Astrocyte (in vitro differentiated cells and primary cell): ENCODE measurements around the gene TCTA. TPM values are rescaled to one million over a fixed set of nuclear protein-coding genes. Genes with fewer than 3 reads are reported as not detected.

Source experiments
- DNase-seq: peaks from one replicate; pipeline ENCODE4 v3.0.0-alpha.2; 2010; ENCODE audit warnings: low read depth
- FAIRE-seq: peaks from 2 replicates; lab custom pipeline; 2011; peaks lifted over from hg19 to GRCh38; lab: Jason Lieb, UNC
- H2AFZ ChIP-seq: 2 replicates; pipeline ENCODE4 v1.6.0; 2012; ENCODE audit warnings: low read depth, low read length, inconsistent platforms
- H3K27ac ChIP-seq: 2 replicates; pipeline ENCODE4 v1.5.1; 2011; ENCODE audit warnings: low read depth, low read length, inconsistent platforms
- H3K27me3 ChIP-seq: 2 replicates; pipeline ENCODE4 v1.6.0; 2011; ENCODE audit warnings: low read length, inconsistent platforms; ENCODE audit not compliant: insufficient read depth
- H3K36me3 ChIP-seq: 2 replicates; pipeline ENCODE4 v1.5.1; 2011; ENCODE audit warnings: low read length, inconsistent platforms; ENCODE audit not compliant: insufficient read depth
- H3K4me1 ChIP-seq: 2 replicates; pipeline ENCODE4 v1.5.1; 2011; ENCODE audit warnings: low read length, inconsistent platforms; ENCODE audit not compliant: insufficient read depth
- H3K4me2 ChIP-seq: 2 replicates; pipeline ENCODE4 v1.6.0; 2012; ENCODE audit warnings: low read length, inconsistent platforms
- H3K4me3 ChIP-seq: 2 replicates; pipeline ENCODE4 v1.5.1; 2011; ENCODE audit warnings: low read depth, mild to moderate bottlenecking, low read length, inconsistent platforms; ENCODE audit not compliant: insufficient read depth
- H3K79me2 ChIP-seq: 2 replicates; pipeline ENCODE4 v1.6.0; 2012; ENCODE audit warnings: mild to moderate bottlenecking, low read length, inconsistent platforms; ENCODE audit not compliant: insufficient read depth
- H3K9ac ChIP-seq: 2 replicates; pipeline ENCODE4 v1.6.0; 2012; ENCODE audit warnings: mild to moderate bottlenecking, low read length, inconsistent platforms
- H3K9me3 ChIP-seq: 2 replicates; pipeline ENCODE4 v1.5.1; 2012; ENCODE audit warnings: low read depth, mild to moderate bottlenecking, low read length, inconsistent platforms; ENCODE audit not compliant: insufficient read depth
- H4K20me1 ChIP-seq: 2 replicates; pipeline ENCODE4 v1.6.0; 2012; ENCODE audit warnings: low read length, inconsistent platforms; ENCODE audit not compliant: insufficient read depth
- H3K27ac Mint-ChIP-seq: one replicate; pipeline ENCODE4 v1.8.0; 2021; ENCODE audit warnings: mild to moderate bottlenecking, mixed read lengths; ENCODE audit not compliant: unreplicated experiment
- H3K27me3 Mint-ChIP-seq: one replicate; pipeline ENCODE4 v1.8.0; 2021; ENCODE audit warnings: low read depth, mixed read lengths; ENCODE audit not compliant: unreplicated experiment
- H3K36me3 Mint-ChIP-seq: one replicate; pipeline ENCODE4 v1.8.0; 2021; ENCODE audit warnings: low read depth, mixed read lengths; ENCODE audit not compliant: unreplicated experiment
- H3K4me1 Mint-ChIP-seq: one replicate; pipeline ENCODE4 v1.8.0; 2021; ENCODE audit warnings: low read depth, mixed read lengths; ENCODE audit not compliant: unreplicated experiment
- H3K4me3 Mint-ChIP-seq: one replicate; pipeline ENCODE4 v1.8.0; 2021; ENCODE audit warnings: mild to moderate bottlenecking, moderate library complexity, mixed read lengths; ENCODE audit not compliant: unreplicated experiment
- H3K9me3 Mint-ChIP-seq: one replicate; pipeline ENCODE4 v1.8.0; 2021; ENCODE audit warnings: mild to moderate bottlenecking, mixed read lengths; ENCODE audit not compliant: unreplicated experiment
- EZH2 ChIP-seq: IDR thresholded peaks from 2 replicates; pipeline ENCODE4 v1.6.1; 2012; ENCODE audit warnings: mild to moderate bottlenecking, low read length, inconsistent platforms; ENCODE audit not compliant: insufficient read depth
- total RNA-seq: library from RNA; stranded (reverse); gene quantifications from 2 replicates; pipeline ENCODE4 v1.2.1, GENCODE V29; 2021
- TF ChIP-seq, protein P1 (sequence below): IDR thresholded peaks from 2 replicates; pipeline ENCODE4 v1.5.1; 2011; ENCODE audit warnings: low read depth, mild to moderate bottlenecking, inconsistent platforms, low read length, moderate library complexity; ENCODE audit not compliant: insufficient read depth

Gene TCTA
- total RNA-seq, 1 donor from 2014 or later = 15.3 TPM

DNA sequence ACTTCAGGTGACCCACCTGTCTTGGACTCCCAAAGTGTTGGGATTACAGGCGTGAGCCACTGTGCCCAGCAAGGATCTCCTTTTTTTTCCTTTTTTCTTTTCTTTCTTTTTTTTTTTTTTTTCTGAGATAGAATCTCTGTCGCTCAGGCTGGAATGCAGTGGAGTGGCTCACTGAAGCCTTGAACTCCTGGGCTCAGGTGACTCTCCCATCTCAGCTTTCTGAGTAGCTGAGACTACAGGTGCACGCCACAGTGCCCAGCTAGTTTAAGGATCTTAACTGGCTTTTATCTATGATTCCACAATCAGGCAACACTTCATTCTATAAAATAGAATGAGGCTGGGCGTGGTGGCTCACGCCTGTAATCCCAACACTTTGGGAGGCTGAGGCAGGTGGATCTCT, 33.2 kb downstream of the TCTA start:
- no peak overlapping the region for H2AFZ ChIP-seq
- H3K4me3 ChIP-seq = no peak overlapping the region
- no peaks in the 10 kb centered on the region for H3K36me3 ChIP-seq
- no peaks in the 10 kb centered on the region for H3K27me3 ChIP-seq
- Mint-ChIP-seq H3K4me1 (no peaks in the 10 kb centered on the region), H3K27me3 (no peaks in the 10 kb centered on the region), H3K27ac (no peak overlapping the region), H3K9me3 (no peaks in the 10 kb centered on the region), H3K36me3 (no peaks in the 10 kb centered on the region), H3K4me3 (no peak overlapping the region)
- no peaks in the 10 kb centered on the region for H3K9me3 ChIP-seq
- TF ChIP-seq, protein P1, sequence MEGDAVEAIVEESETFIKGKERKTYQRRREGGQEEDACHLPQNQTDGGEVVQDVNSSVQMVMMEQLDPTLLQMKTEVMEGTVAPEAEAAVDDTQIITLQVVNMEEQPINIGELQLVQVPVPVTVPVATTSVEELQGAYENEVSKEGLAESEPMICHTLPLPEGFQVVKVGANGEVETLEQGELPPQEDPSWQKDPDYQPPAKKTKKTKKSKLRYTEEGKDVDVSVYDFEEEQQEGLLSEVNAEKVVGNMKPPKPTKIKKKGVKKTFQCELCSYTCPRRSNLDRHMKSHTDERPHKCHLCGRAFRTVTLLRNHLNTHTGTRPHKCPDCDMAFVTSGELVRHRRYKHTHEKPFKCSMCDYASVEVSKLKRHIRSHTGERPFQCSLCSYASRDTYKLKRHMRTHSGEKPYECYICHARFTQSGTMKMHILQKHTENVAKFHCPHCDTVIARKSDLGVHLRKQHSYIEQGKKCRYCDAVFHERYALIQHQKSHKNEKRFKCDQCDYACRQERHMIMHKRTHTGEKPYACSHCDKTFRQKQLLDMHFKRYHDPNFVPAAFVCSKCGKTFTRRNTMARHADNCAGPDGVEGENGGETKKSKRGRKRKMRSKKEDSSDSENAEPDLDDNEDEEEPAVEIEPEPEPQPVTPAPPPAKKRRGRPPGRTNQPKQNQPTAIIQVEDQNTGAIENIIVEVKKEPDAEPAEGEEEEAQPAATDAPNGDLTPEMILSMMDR = no peak
- TF ChIP-seq EZH2 = no peak
- H3K79me2 ChIP-seq = no peaks in the 10 kb centered on the region
- H3K27ac ChIP-seq = no peak overlapping the region
- no peak overlapping the region for H3K4me2 ChIP-seq
- H4K20me1 ChIP-seq = no peaks in the 10 kb centered on the region
- DNase-seq (no peak), FAIRE-seq (no peak)
- peaks cover 6% of the 10 kb centered on the region for H3K4me1 ChIP-seq
- no peak overlapping the region for H3K9ac ChIP-seq

GRCh38 chr3:49453621-49454020, 41.4 kb downstream of the TCTA start:
- Histone ChIP-seq H3K4me2 (no peak overlapping the region), H3K9ac (no peak overlapping the region), H4K20me1 (no peaks in the 10 kb centered on the region), H3K27ac (no peak overlapping the region), H3K79me2 (no peaks in the 10 kb centered on the region), H3K4me3 (no peak overlapping the region), H3K4me1 (peaks cover 5% of the 10 kb centered on the region), H3K27me3 (no peaks in the 10 kb centered on the region), H3K36me3 (no peaks in the 10 kb centered on the region), H2AFZ (no peak overlapping the region), H3K9me3 (no peaks in the 10 kb centered on the region)
- peaks cover 10% of the 10 kb centered on the region for H3K4me1 Mint-ChIP-seq
- no peaks in the 10 kb centered on the region for H3K36me3 Mint-ChIP-seq
- peaks cover 2% of the 10 kb centered on the region for H3K27me3 Mint-ChIP-seq
- no peak overlapping the region for H3K4me3 Mint-ChIP-seq
- FAIRE-seq (no peak), DNase-seq (no peak)
- no peaks in the 10 kb centered on the region for H3K9me3 Mint-ChIP-seq
- TF ChIP-seq, protein P1 = no peak
- TF ChIP-seq EZH2 = no peak
- H3K27ac Mint-ChIP-seq = peak overlapping the region; percentile 58

DNA sequence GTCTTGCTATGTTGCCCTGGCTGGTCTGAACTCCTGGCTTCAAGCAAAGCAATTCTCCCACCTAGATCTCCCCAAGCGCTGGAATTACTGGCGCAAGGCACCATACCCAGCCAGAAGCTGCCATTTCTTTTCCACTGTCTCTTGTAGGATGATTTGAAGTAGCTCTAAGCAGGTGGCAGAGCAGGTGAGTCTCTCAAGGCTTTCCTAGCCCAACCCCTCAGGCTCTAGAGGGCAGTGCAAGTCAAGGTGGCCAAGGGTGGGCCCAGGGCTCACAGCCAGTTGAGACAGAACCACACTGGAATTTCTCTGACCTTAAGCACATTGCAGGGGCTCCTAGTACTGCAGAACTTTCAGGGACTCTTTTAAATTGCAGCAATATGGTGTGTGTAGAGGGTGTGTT, 42.2 kb downstream of the TCTA start:
- no peaks in the 10 kb centered on the region for H3K36me3 Mint-ChIP-seq
- Histone ChIP-seq H3K36me3 (no peaks in the 10 kb centered on the region), H4K20me1 (no peaks in the 10 kb centered on the region), H3K4me1 (peaks cover 5% of the 10 kb centered on the region), H3K27ac (no peak overlapping the region), H2AFZ (no peak overlapping the region), H3K79me2 (no peaks in the 10 kb centered on the region), H3K4me2 (no peak overlapping the region), H3K9ac (no peak overlapping the region), H3K9me3 (no peaks in the 10 kb centered on the region), H3K27me3 (no peaks in the 10 kb centered on the region), H3K4me3 (no peak overlapping the region)
- H3K27me3 Mint-ChIP-seq = peaks cover 2% of the 10 kb centered on the region
- H3K4me1 Mint-ChIP-seq = peaks cover 10% of the 10 kb centered on the region
- no peak overlapping the region for H3K27ac Mint-ChIP-seq
- FAIRE-seq (no peak), DNase-seq (no peak)
- TF ChIP-seq EZH2 = no peak
- no peak overlapping the region for H3K4me3 Mint-ChIP-seq
- H3K9me3 Mint-ChIP-seq = no peaks in the 10 kb centered on the region
